OCI-LY7 (cell line): ENCODE measurements around the gene GLB1L2. TPM values are rescaled to one million over a fixed set of nuclear protein-coding genes. Genes with fewer than 3 reads are reported as not detected.

ENCODE experiments used
- BruUV-seq: library from RNA; stranded (reverse); fragments of 400-500 nt; replicated peaks from 2 replicates; lab custom pipeline; 2021; lab: Mats Ljungman, UMichigan
- CTCF ChIA-PET: fragments of 300-600 bp; sonication (Branson Sonifier 250); formaldehyde crosslinking; loops from one replicate; lab custom pipeline; 2022; ENCODE audit warnings: antibody characterized with exemption; ENCODE audit not compliant: unreplicated experiment; lab: Charles Lee
- POLR2A ChIA-PET: fragments of 300-600 bp; sonication (Branson Sonifier 250); formaldehyde crosslinking; loops from one replicate; lab custom pipeline; 2022; ENCODE audit warnings: antibody characterized with exemption; lab: Charles Lee
- DNase-seq: peaks from one replicate; pipeline ENCODE4 v3.0.0-alpha.2; 2015; ENCODE audit warnings: low spot score
- H2AFZ ChIP-seq: fragments of 200-600 bp; sonication (generic), shearing (Covaris generic); 2 replicates; pipeline ENCODE4 v1.6.1; 2014; ENCODE audit warnings: mild to moderate bottlenecking, antibody characterized with exemption, low read length, moderate library complexity
- H3K27ac ChIP-seq: fragments of 200-600 bp; sonication (generic); 2 replicates; pipeline ENCODE4 v1.5.1; 2014; ENCODE audit warnings: mixed run types, low read depth, mild to moderate bottlenecking, moderate library complexity, low read length, inconsistent platforms; ENCODE audit not compliant: poor library complexity, severe bottlenecking
- H3K36me3 ChIP-seq: fragments of 200-600 bp; sonication (generic); 2 replicates; pipeline ENCODE4 v1.6.1; 2014; ENCODE audit warnings: mild to moderate bottlenecking, antibody characterized with exemption, low read length, moderate library complexity, mixed read lengths; ENCODE audit not compliant: insufficient read depth
- H3K4me1 ChIP-seq: fragments of 200-600 bp; sonication (generic); 2 replicates; pipeline ENCODE4 v1.5.1; 2014; ENCODE audit warnings: mild to moderate bottlenecking, low read length; ENCODE audit not compliant: insufficient read depth, poor library complexity, severe bottlenecking
- H3K4me2 ChIP-seq: fragments of 200-600 bp; sonication (generic); 2 replicates; pipeline ENCODE4 v1.6.1; 2014; ENCODE audit warnings: mild to moderate bottlenecking, low read length
- H3K4me3 ChIP-seq: fragments of 200-600 bp; sonication (generic); 2 replicates; pipeline ENCODE4 v1.5.1; 2014; ENCODE audit warnings: mild to moderate bottlenecking, low read depth, low read length; ENCODE audit not compliant: poor library complexity, severe bottlenecking
- H3K79me2 ChIP-seq: fragments of 200-600 bp; sonication (generic); 2 replicates; pipeline ENCODE4 v1.6.1; 2016; ENCODE audit warnings: low read depth, mild to moderate bottlenecking, low read length, moderate library complexity, mixed read lengths; ENCODE audit not compliant: insufficient read depth
- H3K9me2 ChIP-seq: fragments of 200-600 bp; sonication (generic); 2 replicates; pipeline ENCODE4 v1.6.1; 2016; ENCODE audit warnings: mild to moderate bottlenecking, low read length, mixed read lengths; ENCODE audit not compliant: insufficient read depth
- H3K9me3 ChIP-seq: fragments of 200-600 bp; sonication (generic); 2 replicates; pipeline ENCODE4 v1.6.1; 2014; ENCODE audit warnings: mild to moderate bottlenecking, mixed run types, low read length, mixed read lengths
- H4K20me1 ChIP-seq: fragments of 200-600 bp; sonication (generic); 2 replicates; pipeline ENCODE4 v1.6.1; 2014; ENCODE audit warnings: mild to moderate bottlenecking, antibody characterized with exemption, low read length, moderate library complexity, mixed read lengths; ENCODE audit not compliant: insufficient read depth
- EZH2phosphoT487 ChIP-seq: fragments of 200-600 bp; sonication (generic); IDR thresholded peaks from 2 replicates; pipeline ENCODE4 v1.6.1; 2018; ENCODE audit warnings: low read depth, borderline replicate concordance, mild to moderate bottlenecking, mixed run types, antibody characterized with exemption, low read length, moderate library complexity, mixed read lengths
- intact Hi-C: fragments of 100-400 bp; cut with micrococcal nuclease; formaldehyde crosslinking; loops from one replicate; pipeline ENCODE4 v1.10.0; 2022; ENCODE audit not compliant: unreplicated experiment
- total RNA-seq, 2 experiments: library from RNA; depleted of rRNA in 1 of 2; stranded (reverse); fragments of >200 nt in 1 of 2; shearing (Covaris generic) in 1 of 2; gene quantifications; 2 replicates each; pipeline ENCODE4 v1.2.3, GENCODE V29; 2014 to 2022
- TF ChIP-seq, protein P1 (sequence below): fragments of 200-600 bp; sonication (generic); conservative IDR thresholded peaks from 2 replicates; pipeline ENCODE4 v1.5.1; 2014; ENCODE audit warnings: mild to moderate bottlenecking, antibody characterized with exemption, low read length, moderate library complexity, mixed read lengths

Gene GLB1L2
- total RNA-seq, 2 experiments from 2014 or later: not detected

DNA sequence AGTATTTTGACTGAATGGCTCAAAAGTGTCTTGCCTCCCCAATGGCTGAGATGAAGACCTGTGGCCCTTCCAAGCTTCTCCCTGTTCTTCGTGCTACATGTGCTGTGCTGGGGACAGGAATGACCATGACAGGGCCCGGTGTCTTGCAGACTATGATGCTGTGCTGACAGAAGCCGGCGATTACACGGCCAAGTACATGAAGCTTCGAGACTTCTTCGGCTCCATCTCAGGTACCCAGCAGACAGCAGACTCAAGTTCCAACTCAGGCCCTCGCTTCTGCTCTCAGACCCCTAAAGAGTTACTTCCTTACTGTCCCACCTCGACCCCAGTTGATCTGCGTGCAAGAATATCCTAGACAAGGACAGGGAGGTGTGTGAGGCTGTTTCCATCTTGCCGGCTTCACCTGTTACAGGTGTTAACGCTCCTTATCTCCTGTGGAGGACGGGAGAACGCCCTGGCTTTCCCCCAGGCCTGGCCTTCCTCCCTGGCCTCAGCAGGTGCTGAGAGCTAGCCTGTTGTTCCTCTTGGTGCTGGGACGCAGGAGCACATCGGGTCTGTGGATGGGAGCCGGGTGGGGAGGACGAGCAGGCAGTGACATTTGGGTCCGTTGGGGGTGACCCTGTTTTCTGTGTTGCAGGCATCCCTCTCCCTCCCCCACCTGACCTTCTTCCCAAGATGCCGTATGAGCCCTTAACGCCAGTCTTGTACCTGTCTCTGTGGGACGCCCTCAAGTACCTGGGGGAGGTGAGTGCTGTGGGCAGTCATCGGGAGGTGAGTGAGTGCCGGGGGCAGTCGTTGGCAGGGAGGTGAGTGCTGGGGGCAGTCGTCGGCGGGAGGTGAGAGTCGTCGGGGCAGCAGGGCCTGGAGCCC lies 38.1 kb downstream of the GLB1L2 start:
- no peaks in the 10 kb centered on the region for H3K4me1 ChIP-seq
- no peak for DNase-seq
- H3K36me3 ChIP-seq: no peaks in the 10 kb centered on the region
- no peak overlapping the region for H2AFZ ChIP-seq
- TF ChIP-seq, protein P1, sequence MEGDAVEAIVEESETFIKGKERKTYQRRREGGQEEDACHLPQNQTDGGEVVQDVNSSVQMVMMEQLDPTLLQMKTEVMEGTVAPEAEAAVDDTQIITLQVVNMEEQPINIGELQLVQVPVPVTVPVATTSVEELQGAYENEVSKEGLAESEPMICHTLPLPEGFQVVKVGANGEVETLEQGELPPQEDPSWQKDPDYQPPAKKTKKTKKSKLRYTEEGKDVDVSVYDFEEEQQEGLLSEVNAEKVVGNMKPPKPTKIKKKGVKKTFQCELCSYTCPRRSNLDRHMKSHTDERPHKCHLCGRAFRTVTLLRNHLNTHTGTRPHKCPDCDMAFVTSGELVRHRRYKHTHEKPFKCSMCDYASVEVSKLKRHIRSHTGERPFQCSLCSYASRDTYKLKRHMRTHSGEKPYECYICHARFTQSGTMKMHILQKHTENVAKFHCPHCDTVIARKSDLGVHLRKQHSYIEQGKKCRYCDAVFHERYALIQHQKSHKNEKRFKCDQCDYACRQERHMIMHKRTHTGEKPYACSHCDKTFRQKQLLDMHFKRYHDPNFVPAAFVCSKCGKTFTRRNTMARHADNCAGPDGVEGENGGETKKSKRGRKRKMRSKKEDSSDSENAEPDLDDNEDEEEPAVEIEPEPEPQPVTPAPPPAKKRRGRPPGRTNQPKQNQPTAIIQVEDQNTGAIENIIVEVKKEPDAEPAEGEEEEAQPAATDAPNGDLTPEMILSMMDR: no peak
- no peak for TF ChIP-seq EZH2phosphoT487
- no TSS peak for BruUV-seq
- no peaks in the 10 kb centered on the region for H3K9me3 ChIP-seq
- no peaks in the 10 kb centered on the region for H3K9me2 ChIP-seq
- CTCF ChIA-PET: no interaction called here
- H4K20me1 ChIP-seq: no peaks in the 10 kb centered on the region
- H3K27ac ChIP-seq: no peak overlapping the region
- POLR2A ChIA-PET: no interaction called here
- no peak overlapping the region for H3K4me3 ChIP-seq
- H3K79me2 ChIP-seq: no peaks in the 10 kb centered on the region
- intact Hi-C loops: no loop called here
- no peak overlapping the region for H3K4me2 ChIP-seq

DNA sequence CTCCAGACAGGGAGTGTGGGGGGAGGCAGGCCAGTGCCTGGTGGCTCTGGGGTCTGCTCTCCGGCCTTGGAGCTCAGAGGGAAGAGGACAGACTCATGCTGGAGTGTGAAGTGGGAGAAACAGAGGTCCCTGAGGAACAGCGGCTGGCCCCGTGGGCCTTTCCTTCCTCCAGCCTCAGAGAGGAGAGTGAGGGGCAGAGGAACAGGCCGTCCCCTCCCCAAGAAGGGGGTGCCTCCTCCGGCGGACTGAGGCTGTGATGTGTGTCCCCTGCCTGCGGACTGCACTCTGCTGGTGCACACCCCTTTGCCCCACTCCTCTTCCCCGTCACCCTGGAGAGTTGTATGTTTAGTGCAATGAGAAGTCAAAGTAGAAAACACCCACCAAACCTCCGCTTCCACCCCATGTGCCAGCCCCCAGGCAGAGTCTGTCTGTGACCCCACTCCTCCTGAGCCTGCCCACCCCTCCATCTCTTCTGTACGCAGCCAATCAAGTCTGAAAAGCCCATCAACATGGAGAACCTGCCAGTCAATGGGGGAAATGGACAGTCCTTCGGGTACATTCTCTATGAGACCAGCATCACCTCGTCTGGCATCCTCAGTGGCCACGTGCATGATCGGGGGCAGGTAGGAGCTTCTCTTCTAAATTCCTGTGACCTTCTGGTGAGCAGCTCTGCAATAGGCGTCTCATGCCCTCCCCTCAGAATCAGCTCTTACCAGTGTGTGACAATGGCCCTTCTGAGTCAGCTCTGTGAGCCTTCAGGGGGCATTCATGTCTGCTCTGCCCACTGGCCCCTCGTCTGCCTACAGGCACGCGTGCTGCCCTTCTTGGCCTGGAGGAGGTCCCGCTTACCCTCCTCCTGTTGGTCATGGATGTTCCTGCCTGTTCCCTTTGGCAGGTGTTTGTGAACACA lies 39.0 kb downstream of the GLB1L2 start:
- H3K4me3 ChIP-seq: no peak overlapping the region
- DNase-seq: no peak
- no peaks in the 10 kb centered on the region for H4K20me1 ChIP-seq
- no peaks in the 10 kb centered on the region for H3K9me3 ChIP-seq
- TF ChIP-seq, protein P1: no peak
- TF ChIP-seq EZH2phosphoT487: no peak
- ChIA-PET CTCF (no interaction called here), POLR2A (no interaction called here)
- intact Hi-C loops: no loop called here
- no peak overlapping the region for H3K4me2 ChIP-seq
- no peak overlapping the region for H3K27ac ChIP-seq
- no peak overlapping the region for H2AFZ ChIP-seq
- no peaks in the 10 kb centered on the region for H3K9me2 ChIP-seq
- no peaks in the 10 kb centered on the region for H3K4me1 ChIP-seq
- H3K36me3 ChIP-seq: no peaks in the 10 kb centered on the region
- BruUV-seq: no TSS peak
- H3K79me2 ChIP-seq: no peaks in the 10 kb centered on the region
